H1 (cell line): Measurements from ENCODE around the gene C2CD2L. TPM values are rescaled to one million over a fixed set of nuclear protein-coding genes. Genes with fewer than 3 reads are reported as not detected.
A peak's percentile ranks its signal among the peaks of the same experiment; 100 is the strongest.

Experiments
- CTCF ChIA-PET: fragments of 300-600 bp; sonication (Branson Sonifier 250); formaldehyde crosslinking; loops from one replicate; lab custom pipeline; 2021; ENCODE audit not compliant: partially characterized antibody; lab: Charles Lee
- POLR2A ChIA-PET: fragments of 300-600 bp; sonication (Branson Sonifier 250); formaldehyde crosslinking; loops from one replicate; lab custom pipeline; 2021; ENCODE audit warnings: inconsistent platforms; ENCODE audit not compliant: partially characterized antibody; lab: Charles Lee
- DNase-seq, 2 experiments: peaks; one replicate each; pipeline versions ENCODE4 v3.0.0 to v3.0.0-alpha.2; 2010 to 2022; ENCODE audit warnings: low spot score in 2 of 2, low read depth in 1 of 2, mixed read lengths in 1 of 2
- FAIRE-seq: peaks from 2 replicates; lab custom pipeline; 2011; peaks lifted over from hg19 to GRCh38; lab: Jason Lieb, UNC
- H2AFZ ChIP-seq: 2 replicates; pipeline ENCODE4 v1.8.1; 2012; ENCODE audit warnings: low read length, inconsistent platforms
- H2AK5ac ChIP-seq: 2 replicates; pipeline ENCODE4 v1.6.1; 2013; ENCODE audit warnings: low read depth, low read length
- H2BK120ac ChIP-seq: replicated peaks from 2 replicates; pipeline ENCODE3; 2013; ENCODE audit warnings: low read depth, low read length, inconsistent platforms
- H2BK12ac ChIP-seq: 2 replicates; pipeline ENCODE4 v1.6.1; 2013; ENCODE audit warnings: low read depth, low read length
- H2BK15ac ChIP-seq: 2 replicates; pipeline ENCODE4 v1.6.1; 2013; ENCODE audit warnings: low read length
- H2BK20ac ChIP-seq: 2 replicates; pipeline ENCODE4 v1.6.1; 2013; ENCODE audit warnings: low read length
- H2BK5ac ChIP-seq: 2 replicates; pipeline ENCODE4 v1.6.1; 2013; ENCODE audit warnings: low read depth, low read length
- H3K14ac ChIP-seq: 2 replicates; pipeline ENCODE4 v1.6.1; 2013; ENCODE audit warnings: inconsistent platforms; ENCODE audit not compliant: insufficient read length
- H3K18ac ChIP-seq: 2 replicates; pipeline ENCODE4 v1.6.1; 2013; ENCODE audit warnings: low read length; ENCODE audit errors: extremely low read depth
- H3K23ac ChIP-seq: 2 replicates; pipeline ENCODE4 v1.6.1; 2013; ENCODE audit warnings: inconsistent platforms; ENCODE audit not compliant: insufficient read length
- H3K23me2 ChIP-seq: 2 replicates; pipeline ENCODE4 v1.6.1; 2013; ENCODE audit warnings: low read depth, low read length
- H3K27ac ChIP-seq: 2 replicates; pipeline ENCODE4 v1.6.1; 2011; ENCODE audit warnings: low read depth, low read length, inconsistent platforms
- H3K27me3 ChIP-seq, 4 experiments: replicated peaks in 1 of 4; 1 replicate in 1 of 4; 2 replicates in 3 of 4; pipeline versions ENCODE4 v1.6.1 to v1.8.1; 2011 to 2013; ENCODE audit warnings: low read length in 3 of 4, mild to moderate bottlenecking in 3 of 4, inconsistent platforms in 2 of 4, mixed read lengths in 2 of 4, moderate library complexity in 1 of 4; ENCODE audit not compliant: control insufficient read depth in 3 of 4, insufficient read depth in 3 of 4; ENCODE audit errors: extremely low read depth in 1 of 4
- H3K36me3 ChIP-seq, 4 experiments: 2 replicates each; pipeline versions ENCODE4 v1.6.1 to v1.8.1; 2011 to 2013; ENCODE audit warnings: mild to moderate bottlenecking in 4 of 4, low read length in 3 of 4, moderate library complexity in 2 of 4, control low read depth in 1 of 4, inconsistent platforms in 1 of 4; ENCODE audit not compliant: insufficient read depth in 4 of 4, control insufficient read depth in 2 of 4
- H3K4ac ChIP-seq: replicated peaks from 2 replicates; pipeline ENCODE3; 2013; ENCODE audit warnings: low read length, low read depth, mixed read lengths, inconsistent platforms; ENCODE audit not compliant: insufficient read length
- H3K4me1 ChIP-seq, 4 experiments: replicated peaks in 1 of 4; 1 replicate in 1 of 4; 2 replicates in 3 of 4; pipeline versions ENCODE4 v1.6.1 to v1.8.1; 2011 to 2013; ENCODE audit warnings: low read length in 3 of 4, inconsistent platforms in 2 of 4, mixed read lengths in 1 of 4; ENCODE audit not compliant: insufficient read depth in 4 of 4, control insufficient read depth in 3 of 4
- H3K4me2 ChIP-seq, 2 experiments: 2 replicates each; pipeline versions ENCODE4 v1.6.1 to v1.8.1; 2011 to 2013; ENCODE audit warnings: low read depth in 2 of 2, low read length in 2 of 2, control low read depth in 1 of 2, inconsistent platforms in 1 of 2, mild to moderate bottlenecking in 1 of 2; ENCODE audit not compliant: insufficient read depth in 1 of 2
- H3K4me3 ChIP-seq, 4 experiments: fragments of 200-600, 300-600 bp in 1 of 4; sonication (generic), shearing (Covaris generic), sonication (Bioruptor Twin) in 1 of 4; 2 replicates each; pipeline versions ENCODE4 v1.5.1 to v1.8.1; 2011 to 2016; ENCODE audit warnings: low read length in 4 of 4, low read depth in 3 of 4, control low read depth in 2 of 4, inconsistent platforms in 2 of 4, mild to moderate bottlenecking in 2 of 4, mixed read lengths in 1 of 4, moderate library complexity in 1 of 4; ENCODE audit not compliant: insufficient read depth in 2 of 4; ENCODE audit errors: extremely low read depth in 1 of 4
- H3K56ac ChIP-seq: replicated peaks from 2 replicates; pipeline ENCODE3; 2013; ENCODE audit warnings: low read depth, mild to moderate bottlenecking, mixed read lengths, low read length, inconsistent platforms; ENCODE audit not compliant: insufficient read length
- H3K79me1 ChIP-seq: 2 replicates; pipeline ENCODE4 v1.6.1; 2013; ENCODE audit warnings: low read depth, low read length, control low read depth
- H3K79me2 ChIP-seq, 2 experiments: 2 replicates each; pipeline versions ENCODE4 v1.6.1 to v1.8.1; 2012 to 2013; ENCODE audit warnings: low read length in 2 of 2, mild to moderate bottlenecking in 2 of 2, inconsistent platforms in 1 of 2; ENCODE audit not compliant: insufficient read depth in 2 of 2, control insufficient read depth in 1 of 2
- H3K9ac ChIP-seq, 4 experiments: replicated peaks in 1 of 4; 1 replicate in 1 of 4; 2 replicates in 3 of 4; pipeline versions ENCODE4 v1.6.1 to v1.8.1; 2011 to 2013; ENCODE audit warnings: low read depth in 3 of 4, low read length in 3 of 4, control low read depth in 2 of 4, mild to moderate bottlenecking in 2 of 4, moderate library complexity in 2 of 4, inconsistent platforms in 1 of 4; ENCODE audit errors: extremely low read depth in 1 of 4
- H3K9me3 ChIP-seq, 2 experiments: 2 replicates each; pipeline versions ENCODE4 v1.6.1 to v1.8.1; 2012 to 2013; ENCODE audit warnings: mild to moderate bottlenecking in 2 of 2, moderate library complexity in 2 of 2, control low read depth in 1 of 2, inconsistent platforms in 1 of 2, low read depth in 1 of 2, low read length in 1 of 2, mixed read lengths in 1 of 2; ENCODE audit not compliant: insufficient read depth in 2 of 2
- H4K20me1 ChIP-seq, 2 experiments: replicated peaks in 1 of 2; 2 replicates each; pipeline versions ENCODE3 to v1.8.1; 2011 to 2013; ENCODE audit warnings: inconsistent platforms in 2 of 2, low read length in 2 of 2, mild to moderate bottlenecking in 1 of 2; ENCODE audit not compliant: insufficient read depth in 2 of 2, control insufficient read depth in 1 of 2
- H4K5ac ChIP-seq: 2 replicates; pipeline ENCODE4 v1.6.1; 2013; ENCODE audit warnings: low read length, low read depth, mixed read lengths, inconsistent platforms; ENCODE audit not compliant: insufficient read length
- H4K8ac ChIP-seq: 2 replicates; pipeline ENCODE4 v1.8.0; 2013; ENCODE audit warnings: mild to moderate bottlenecking, moderate library complexity, low read length, inconsistent platforms; ENCODE audit not compliant: insufficient read depth; ENCODE audit errors: extremely low read depth
- H4K91ac ChIP-seq: replicated peaks from 2 replicates; pipeline ENCODE3; 2013; ENCODE audit warnings: low read length, mixed read lengths, inconsistent platforms; ENCODE audit not compliant: insufficient read length
- FOSL1 ChIP-seq: IDR thresholded peaks from 2 replicates; pipeline ENCODE4 v1.6.1; 2011; ENCODE audit warnings: mild to moderate bottlenecking, low read depth, low read length, moderate library complexity; ENCODE audit not compliant: insufficient read depth
- PHF8 ChIP-seq: fragments of 200-600 bp; sonication (generic); conservative IDR thresholded peaks from 2 replicates; pipeline ENCODE4 v1.7.1; 2012; ENCODE audit warnings: low read depth, mild to moderate bottlenecking, inconsistent platforms, low read length, moderate library complexity
- RAD21 ChIP-seq, 2 experiments: IDR thresholded peaks in 1 of 2; conservative IDR thresholded peaks in 1 of 2; 2 replicates each; pipeline ENCODE4 v1.6.1; 2011; ENCODE audit warnings: low read depth in 2 of 2, low read length in 2 of 2, improper control_type of control experiment in 1 of 2, inconsistent platforms in 1 of 2, mild to moderate bottlenecking in 1 of 2, moderate library complexity in 1 of 2
- SIN3A ChIP-seq, 2 experiments: IDR thresholded peaks in 1 of 2; conservative IDR thresholded peaks in 1 of 2; 2 replicates each; pipeline ENCODE4 v1.6.1; 2011 to 2012; ENCODE audit warnings: low read length in 2 of 2, improper control_type of control experiment in 1 of 2, low read depth in 1 of 2, mild to moderate bottlenecking in 1 of 2
- SP2 ChIP-seq: IDR thresholded peaks from 2 replicates; pipeline ENCODE4 v1.6.1; 2012; ENCODE audit warnings: mild to moderate bottlenecking, low read length, inconsistent platforms
- WGBS, 2 experiments: shearing (Covaris generic) in 1 of 2; methylation state at CpG; one replicate each; pipeline versions ENCODE4 v1.1.6 to v1.1.7; 2013 to 2015; ENCODE audit warnings: low lambda C conversion rate in 2 of 2, mixed read lengths in 2 of 2, inconsistent platforms in 1 of 2, low coverage in 1 of 2, missing lambda C conversion rate in 1 of 2; ENCODE audit not compliant: insufficient replicate concordance in 2 of 2, insufficient coverage in 1 of 2, insufficient read length in 1 of 2; ENCODE audit errors: extremely low coverage in 1 of 2, missing lambda C conversion rate in 1 of 2; 5-methylcytosine and 5-hydroxymethylcytosine counted together
- long read RNA-seq, 2 experiments: library from RNA in 1 of 2; library from capped mRNA in 1 of 2; stranded (forward); transcript quantifications; one replicate each; pipeline ENCODE4 v2.0.0, GENCODE V29; 2021; ENCODE audit warnings: inconsistent platforms in 1 of 2
- polyA minus RNA-seq, 3 experiments: library from RNA; depleted of rRNA, polyadenylated mRNA; stranded (reverse); fragments of >200 nt; gene quantifications; 1 replicate in 2 of 3; 2 replicates in 1 of 3; pipeline ENCODE4 v1.2.3, GENCODE V29; 2011
- polyA plus RNA-seq, 7 experiments: library from polyadenylated mRNA; depleted of rRNA in 3 of 7; stranded (reverse) in 5 of 7; unstranded in 2 of 7; fragments of >200 nt in 5 of 7; fragments of 200-250 nt in 2 of 7; gene quantifications; 1 replicate in 5 of 7; 2 replicates in 1 of 7; 4 replicates in 1 of 7; pipeline versions ENCODE4 v1.2.1 to v1.2.3, GENCODE V29; 2011 to 2013; ENCODE audit warnings: missing spikeins in 2 of 7, mixed read lengths in 2 of 7
- total RNA-seq: library from RNA; stranded (reverse); fragmentation: NEBNext Ultra II Directional; extraction: Animal tissue kit (Norgen Biotek cat#: 25700); gene quantifications from 2 replicates; pipeline ENCODE4 v1.2.1, GENCODE V29; 2021

The C2CD2L gene
- total RNA-seq (3.3 and 4.0 TPM in 2 replicates), polyA plus RNA-seq (2011; rRNA removed) (2.5 and 3.4 TPM in 2 replicates), polyA minus RNA-seq (2011; rRNA and poly(A)+ RNA removed) (2.8 and 3.4 TPM in 2 replicates)
- polyA plus RNA-seq (2011; cell fraction: cytosol; rRNA removed): 2.4 TPM
- polyA plus RNA-seq (2011; cell fraction: nucleus; rRNA removed): 10.6 TPM
- 2.4 to 3.1 TPM (median 2.9 TPM) in 4 replicates for polyA plus RNA-seq (2012, experiment 1 of 2)
- polyA plus RNA-seq (2012, experiment 2 of 2): 1.8 TPM
- 3.9 TPM for polyA plus RNA-seq (2013, experiment 1 of 2)
- polyA plus RNA-seq (2013, experiment 2 of 2): 3.4 TPM
- polyA minus RNA-seq (2011; cell fraction: cytosol; rRNA and poly(A)+ RNA removed): 3.7 TPM
- 4.6 TPM for polyA minus RNA-seq (2011; cell fraction: nucleus; rRNA and poly(A)+ RNA removed)
- long read RNA-seq, experiment 1, partial matches to known transcripts: 2 of 4 reads
- long read RNA-seq, experiment 1, other reads (novel, unspliced or antisense): 2 of 4 reads
- long read RNA-seq, experiment 2, partial matches to known transcripts: 0 of 1 reads
- long read RNA-seq, experiment 2, other reads (novel, unspliced or antisense): 1 of 1 reads

DNA sequence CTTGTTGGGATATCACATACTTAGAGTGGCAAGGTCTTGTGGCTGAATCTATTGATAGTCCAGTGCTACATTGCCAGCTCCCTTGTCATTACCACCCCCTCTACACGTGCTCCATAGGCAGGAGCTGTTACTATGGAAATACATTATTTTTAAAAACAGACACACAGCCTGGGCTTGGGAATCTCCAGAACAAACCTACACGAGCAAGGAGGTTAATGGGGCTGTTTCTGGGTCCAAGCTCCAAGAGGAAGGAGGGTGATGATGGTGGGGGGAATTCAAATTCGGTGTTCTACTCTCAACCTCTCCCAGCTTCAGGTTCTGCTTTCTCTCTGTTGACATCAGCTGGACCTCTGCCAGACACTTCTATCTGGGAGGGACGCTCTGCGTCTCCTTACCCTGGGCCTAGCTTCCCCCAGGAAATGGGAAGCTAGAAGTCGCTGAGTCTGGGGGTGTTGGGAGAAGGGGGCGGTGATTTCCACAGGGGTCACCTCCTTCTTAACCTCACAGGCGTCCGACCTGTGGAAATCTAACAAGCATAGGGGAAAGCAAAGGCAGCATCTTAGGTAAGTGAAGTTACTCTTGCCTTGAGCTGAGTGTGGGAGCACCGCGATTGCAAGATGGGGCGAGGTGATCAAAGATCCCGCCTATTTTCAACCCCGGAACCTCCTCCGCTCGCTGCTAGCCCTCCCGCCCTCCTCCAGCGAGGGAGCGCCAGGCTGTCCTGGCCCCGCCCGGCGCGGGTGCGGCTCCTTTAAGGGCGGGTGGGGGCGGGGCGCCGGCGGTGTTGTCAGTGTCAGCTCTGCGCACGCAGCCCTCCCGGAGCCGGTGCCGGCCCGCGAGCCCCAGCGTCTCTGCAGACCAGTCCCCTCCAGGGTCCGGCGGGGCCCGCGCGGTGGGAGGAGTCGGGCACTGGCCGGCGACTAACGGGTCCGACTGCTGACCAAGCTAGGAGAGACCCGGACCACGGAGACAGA, at the start of gene C2CD2L:
C2CD2L (plus strand) TSS at position 781 of the 974 bp plus-strand sequence. CDS start 398 bp downstream, outside the sequence.
- Histone ChIP-seq H3K56ac (no peak within 1 kb of the TSS), H2BK20ac (no peak within 1 kb of the TSS), H3K27ac (no peak within 1 kb of the TSS), H3K4ac (no peak within 1 kb of the TSS), H2BK5ac (peak within 1 kb of the TSS; percentile 22; the same call in 1 of the 2 replicates), H2BK12ac (peak within 1 kb of the TSS; percentile 79; the same call in 1 of the 2 replicates), H4K20me1 (peaks cover 0 to 4% of the 10 kb centered on the region in 2 experiments), H3K36me3 (no peaks in the 10 kb centered on the region; a peak in 1 of 8 replicates), H2BK120ac (no peak within 1 kb of the TSS), H3K9me3 (no peaks in the 10 kb centered on the region), H4K8ac (no peak within 1 kb of the TSS), H3K79me2 (no peaks in the 10 kb centered on the region), H3K23ac (no peak within 1 kb of the TSS), H3K4me1 (peaks cover 3 to 20% (median 5%) of the 10 kb centered on the region in 4 experiments), H2AK5ac (no peak within 1 kb of the TSS), H4K91ac (no peak within 1 kb of the TSS), H3K23me2 (peaks cover 19% of the 10 kb centered on the region), H3K18ac (peak within 1 kb of the TSS; percentile 42; the same call in 1 of the 2 replicates), H2AFZ (peak within 1 kb of the TSS; percentile 96), H2BK15ac (0 out of 2 replicates have a peak within 1 kb of the TSS, but pooled peaks have one; percentile 36), H3K4me3 (peak within 1 kb of the TSS; percentile 71 to 83 (median 75)), H4K5ac (peak within 1 kb of the TSS; percentile 32), H3K27me3 (peaks cover 2 to 20% (median 15%) of the 10 kb centered on the region in 4 experiments), H3K4me2 (peak within 1 kb of the TSS; percentile 88 to 97), H3K79me1 (peaks cover 2% of the 10 kb centered on the region; the same call in 1 of the 2 replicates), H3K14ac (no peak within 1 kb of the TSS), H3K9ac (peak within 1 kb of the TSS in 2 of 4 experiments; percentile 53 to 69; a peak in 5 of 7 replicates)
- 9% methylated on average over 31 of the region's 49 CpGs; no CpG with 5 or more reads in 1 of the 2 experiments for WGBS, 2 experiments
- CTCF ChIA-PET: interaction anchor here (0.9 to 4.0 kb wide), 11 partner anchors 11 to 267 kb away, joined by 3 to 26 read pairs (median 4); partner anchors contain the start of gene HINFP
- POLR2A ChIA-PET: interaction anchor here (0.7 to 10.6 kb wide), 15 partner anchors 8 to 227 kb away, joined by 3 to 139 read pairs (median 6); partner anchors contain the start of genes HINFP, HMBS, HYOU1 and NLRX1
- FAIRE-seq: no peak
- DNase-seq: peak in 1 of 2 experiments; percentile 85
- TF ChIP-seq SIN3A (conservative IDR thresholded peaks at IDR 0.05 in 1 of 2, IDR thresholded peaks at IDR 0.05 in 1 of 2; ENCODE audit: low read depth in 1 of 2, low read length in 2 of 2) (peak in 1 of 2 experiments; percentile 29; a peak in 2 of 4 replicates), RAD21 (IDR thresholded peaks at IDR 0.05 in 1 of 2, conservative IDR thresholded peaks at IDR 0.05 in 1 of 2; ENCODE audit: low read depth in 2 of 2, low read length in 2 of 2) (no peak), PHF8 (no peak; the same call in none of the 2 replicates), SP2 (no peak), FOSL1 (no peak)
